Endothelial cell of umbilical vein (primary cell): Measurements from ENCODE around the gene ZKSCAN2. TPM values are rescaled to one million over a fixed set of nuclear protein-coding genes. Genes with fewer than 3 reads are reported as not detected.

Experiments used
- Bru-seq: library from RNA; stranded (reverse); fragments of 400-500 nt; gene quantifications from one replicate; lab custom pipeline; 2021; lab: Mats Ljungman, UMichigan
- BruChase-seq, 2 experiments: library from RNA; stranded (reverse); fragments of 400-500 nt; gene quantifications; one replicate each; lab custom pipeline; 2021; lab: Mats Ljungman, UMichigan
- BruUV-seq: library from RNA; stranded (reverse); fragments of 400-500 nt; replicated peaks from 2 replicates; lab custom pipeline; 2021; lab: Mats Ljungman, UMichigan
- CTCF ChIA-PET: fragments of 300-600, 350-600 bp; sonication (Branson Sonifier 250); formaldehyde crosslinking; loops from one replicate; lab custom pipeline; 2021; ENCODE audit warnings: antibody characterized with exemption, inconsistent platforms; lab: Charles Lee
- POLR2A ChIA-PET: fragments of 300-600, 350-600 bp; sonication (Branson Sonifier 250); formaldehyde crosslinking; loops from one replicate; lab custom pipeline; 2021; ENCODE audit warnings: antibody characterized with exemption, inconsistent platforms; lab: Charles Lee
- DNase-seq: peaks from one replicate; pipeline ENCODE4 v3.0.0-alpha.2; 2011; ENCODE audit warnings: low read depth, low spot score
- FAIRE-seq: peaks from 2 replicates; lab custom pipeline; 2011; peaks lifted over from hg19 to GRCh38; lab: Jason Lieb, UNC
- H2AFZ ChIP-seq: 2 replicates; pipeline ENCODE4 v1.6.0; 2012; ENCODE audit warnings: low read depth, low read length, control low read depth, inconsistent platforms
- H3K27ac ChIP-seq: 2 replicates; pipeline ENCODE4 v1.5.1; 2011; ENCODE audit warnings: low read depth, mild to moderate bottlenecking, control low read depth, low read length, moderate library complexity; ENCODE audit not compliant: insufficient read depth
- H3K27me3 ChIP-seq, 2 experiments: 2 replicates each; pipeline versions ENCODE4 v1.6.0 to v1.6.1; 2011; ENCODE audit warnings: low read length in 2 of 2, mixed read lengths in 1 of 2; ENCODE audit not compliant: control insufficient read depth in 2 of 2, insufficient read depth in 2 of 2
- H3K36me3 ChIP-seq, 2 experiments: 2 replicates in 1 of 2; 3 replicates in 1 of 2; pipeline ENCODE4 v1.5.1; 2011; ENCODE audit warnings: low read length in 2 of 2, mild to moderate bottlenecking in 1 of 2, moderate library complexity in 1 of 2; ENCODE audit not compliant: control insufficient read depth in 2 of 2, insufficient read depth in 2 of 2; ENCODE audit errors: extremely low read depth in 1 of 2
- H3K4me1 ChIP-seq: 3 replicates; pipeline ENCODE4 v1.5.1; 2011; ENCODE audit warnings: mild to moderate bottlenecking, low read length; ENCODE audit not compliant: control insufficient read depth, insufficient read depth; ENCODE audit errors: extremely low read depth
- H3K4me2 ChIP-seq: 2 replicates; pipeline ENCODE4 v1.6.1; 2011; ENCODE audit warnings: low read length, control low read depth, mixed read lengths; ENCODE audit not compliant: insufficient read depth
- H3K4me3 ChIP-seq, 3 experiments: fragments of 200-600 bp in 1 of 3; sonication (generic), shearing (Covaris generic) in 1 of 3; replicated peaks in 1 of 3; 2 replicates each; pipeline ENCODE4 v1.5.1; 2011 to 2016; ENCODE audit warnings: control low read depth in 3 of 3, low read length in 3 of 3, mild to moderate bottlenecking in 2 of 3, inconsistent platforms in 1 of 3, low read depth in 1 of 3, moderate library complexity in 1 of 3; ENCODE audit not compliant: insufficient read depth in 1 of 3
- H3K79me2 ChIP-seq: 2 replicates; pipeline ENCODE4 v1.6.0; 2012; ENCODE audit warnings: low read length, inconsistent platforms; ENCODE audit not compliant: control insufficient read depth, insufficient read depth
- H3K9ac ChIP-seq: replicated peaks from 2 replicates; pipeline ENCODE3; 2011; ENCODE audit warnings: low read length, control low read depth; ENCODE audit not compliant: insufficient read depth; ENCODE audit errors: extremely low read depth
- H3K9me1 ChIP-seq: replicated peaks from 3 replicates; pipeline ENCODE4 v1.6.0; 2011; ENCODE audit warnings: mild to moderate bottlenecking, low read length; ENCODE audit not compliant: control insufficient read depth, insufficient read depth; ENCODE audit errors: extremely low read depth
- H3K9me3 ChIP-seq: replicated peaks from 2 replicates; pipeline ENCODE4 v1.5.1; 2012; ENCODE audit warnings: low read length, inconsistent platforms; ENCODE audit not compliant: control insufficient read depth, insufficient read depth
- H4K20me1 ChIP-seq: replicated peaks from 2 replicates; pipeline ENCODE3; 2011; ENCODE audit warnings: mild to moderate bottlenecking, low read length; ENCODE audit not compliant: control insufficient read depth, insufficient read depth; ENCODE audit errors: extremely low read depth
- FOS ChIP-seq: IDR thresholded peaks from 2 replicates; pipeline ENCODE4 v1.6.1; 2011; ENCODE audit warnings: mild to moderate bottlenecking, low read length, moderate library complexity, borderline replicate concordance; ENCODE audit not compliant: insufficient read depth
- MAX ChIP-seq: IDR thresholded peaks from 2 replicates; pipeline ENCODE4 v1.6.1; 2011; ENCODE audit not compliant: insufficient read depth, insufficient read length
- POLR2A ChIP-seq: IDR thresholded peaks from 2 replicates; pipeline ENCODE4 v1.6.1; 2012; ENCODE audit warnings: low read depth, mild to moderate bottlenecking, control low read depth, low read length
- POLR2AphosphoS5 ChIP-seq: IDR thresholded peaks from 2 replicates; pipeline ENCODE4 v1.6.1; 2012; ENCODE audit warnings: low read depth, mild to moderate bottlenecking, control low read depth, low read length, moderate library complexity; ENCODE audit not compliant: insufficient read depth
- dilution Hi-C: fragments of 300-500 bp; cut with MboI; formaldehyde crosslinking; loops from one replicate; pipeline ENCODE4 v1.15.0; 2019; ENCODE audit warnings: low sequenced_read_pairs; ENCODE audit not compliant: extremely low pct_ligation_motif_present
- intact Hi-C: fragments of 100-400 bp; cut with micrococcal nuclease; formaldehyde crosslinking; loops from one replicate; pipeline ENCODE4 v1.10.0; 2022
- long read RNA-seq: library from polyadenylated mRNA; stranded (forward); transcript quantifications from one replicate; pipeline ENCODE4 v2.0.0, GENCODE V29; 2021
- polyA minus RNA-seq, 3 experiments: library from RNA; depleted of rRNA, polyadenylated mRNA; stranded (reverse); fragments of >200 nt; gene quantifications; 1 replicate in 1 of 3; 2 replicates in 2 of 3; pipeline ENCODE4 v1.2.3, GENCODE V29; 2011
- polyA plus RNA-seq, 4 experiments: library from polyadenylated mRNA; depleted of rRNA in 3 of 4; stranded (reverse) in 3 of 4; unstranded in 1 of 4; fragments of >200 nt; gene quantifications; 2 replicates each; pipeline versions ENCODE4 v1.2.1 to v1.2.3, GENCODE V29; 2011 to 2012; ENCODE audit warnings: missing spikeins in 1 of 4
- total RNA-seq: library from RNA; stranded (reverse); gene quantifications from 2 replicates; pipeline ENCODE4 v1.2.3, GENCODE V29; 2021

The ZKSCAN2 gene
- total RNA-seq: 4.7 and 4.8 TPM in 2 replicates
- 0.99 and 1.4 TPM in 2 replicates for polyA plus RNA-seq
- polyA plus RNA-seq (2011; cell fraction: cytosol; rRNA removed): 1.2 and 1.5 TPM in 2 replicates
- polyA plus RNA-seq (2011; cell fraction: nucleus; rRNA removed): 3.8 and 4.0 TPM in 2 replicates
- 2.7 and 3.2 TPM in 2 replicates for polyA plus RNA-seq (2012)
- 6.0 and 6.7 TPM in 2 replicates for polyA minus RNA-seq
- polyA minus RNA-seq (2011; cell fraction: cytosol; rRNA and poly(A)+ RNA removed): 4.4 TPM
- polyA minus RNA-seq (2011; cell fraction: nucleus; rRNA and poly(A)+ RNA removed): 7.4 and 8.9 TPM in 2 replicates
- Bru-seq, nascent RNA: percentile 60 among the genes with signal in this experiment
- percentile 55 among the genes with signal in this experiment for BruChase-seq, experiment 1, labeled RNA remaining after a 6-hour chase
- percentile 71 among the genes with signal in this experiment for BruChase-seq, experiment 2, labeled RNA remaining after a 2-hour chase
- long read RNA-seq, full-length matches to known transcripts: 3 of 5 reads
- long read RNA-seq, partial matches to known transcripts: 1 of 5 reads
- long read RNA-seq, other reads (novel, unspliced or antisense): 1 of 5 reads

- CTCF ChIA-PET: interaction anchor here (1.2 kb wide), 1 partner anchor 13 kb away, joined by 3 read pairs; no protein-coding TSS in a partner anchor
- no peak for FAIRE-seq
- peaks cover 20% of the 10 kb centered on the region for H3K4me1 ChIP-seq
These were observed at the start of gene ZKSCAN2 for GRCh38 chr16:25257470-25257955. TSS of gene ZKSCAN2 (minus strand) at chr16:25257845. CDS start at chr16:25257127, 718 bp downstream.

More at GRCh38 chr16:25257470-25257955, at the start of gene ZKSCAN2:
- Histone ChIP-seq H2AFZ (peak within 1 kb of the TSS; percentile 87), H3K9me3 (no peaks in the 10 kb centered on the region), H3K9me1 (no peaks in the 10 kb centered on the region), H3K27ac (peak within 1 kb of the TSS; percentile 94), H3K79me2 (peaks cover 35% of the 10 kb centered on the region), H3K36me3 (peaks cover 0 to under 1% of the 10 kb centered on the region in 2 experiments), H3K27me3 (no peaks in the 10 kb centered on the region), H4K20me1 (peaks cover 2% of the 10 kb centered on the region), H3K4me2 (peak within 1 kb of the TSS; percentile 87), H3K9ac (peak within 1 kb of the TSS; percentile 98), H3K4me3 (peak within 1 kb of the TSS; percentile 64 to 91 (median 86))
- BruUV-seq: no TSS peak
- intact Hi-C loops: loop anchor here (5.0 kb wide), 1 partner anchor 720 kb away; the partner anchor contains the start of gene RBBP6
- POLR2A ChIA-PET: no interaction called here
- peak; percentile 81 for DNase-seq
- dilution Hi-C loops: no loop called here
- peak; percentile 10 for TF ChIP-seq MAX
- TF ChIP-seq FOS: no peak
- TF ChIP-seq POLR2AphosphoS5: peak; percentile 93
- peak; percentile 77 for TF ChIP-seq POLR2A
